ENCODE data around the gene INTS1.

Gene INTS1

DNA sequence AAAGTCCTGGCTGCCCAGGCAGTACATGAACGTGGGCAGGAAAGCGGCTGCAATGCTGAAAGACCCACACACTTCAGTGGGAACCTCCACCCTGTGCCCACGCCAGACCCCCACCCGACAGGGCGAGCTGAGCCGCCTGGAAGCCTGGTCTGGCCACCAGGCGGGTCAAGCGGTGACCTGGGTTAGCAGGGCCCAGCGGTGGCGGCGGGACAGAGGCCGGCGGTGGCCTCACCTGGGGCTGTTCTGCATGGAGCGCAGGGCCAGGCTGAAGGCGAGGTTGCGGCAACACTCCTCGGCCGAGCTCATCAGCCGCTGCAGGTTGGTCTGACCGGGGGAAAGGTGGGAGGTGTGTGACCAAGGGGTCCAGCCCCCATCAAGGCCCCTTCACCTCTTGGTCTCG, 33.3 kb downstream of the INTS1 start:
- TF ChIP-seq, protein P1, sequence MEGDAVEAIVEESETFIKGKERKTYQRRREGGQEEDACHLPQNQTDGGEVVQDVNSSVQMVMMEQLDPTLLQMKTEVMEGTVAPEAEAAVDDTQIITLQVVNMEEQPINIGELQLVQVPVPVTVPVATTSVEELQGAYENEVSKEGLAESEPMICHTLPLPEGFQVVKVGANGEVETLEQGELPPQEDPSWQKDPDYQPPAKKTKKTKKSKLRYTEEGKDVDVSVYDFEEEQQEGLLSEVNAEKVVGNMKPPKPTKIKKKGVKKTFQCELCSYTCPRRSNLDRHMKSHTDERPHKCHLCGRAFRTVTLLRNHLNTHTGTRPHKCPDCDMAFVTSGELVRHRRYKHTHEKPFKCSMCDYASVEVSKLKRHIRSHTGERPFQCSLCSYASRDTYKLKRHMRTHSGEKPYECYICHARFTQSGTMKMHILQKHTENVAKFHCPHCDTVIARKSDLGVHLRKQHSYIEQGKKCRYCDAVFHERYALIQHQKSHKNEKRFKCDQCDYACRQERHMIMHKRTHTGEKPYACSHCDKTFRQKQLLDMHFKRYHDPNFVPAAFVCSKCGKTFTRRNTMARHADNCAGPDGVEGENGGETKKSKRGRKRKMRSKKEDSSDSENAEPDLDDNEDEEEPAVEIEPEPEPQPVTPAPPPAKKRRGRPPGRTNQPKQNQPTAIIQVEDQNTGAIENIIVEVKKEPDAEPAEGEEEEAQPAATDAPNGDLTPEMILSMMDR (conservative IDR thresholded peaks at IDR 0.05): no peak
- no peak for TF ChIP-seq ZFX (IDR thresholded peaks at IDR 0.05)
- no peak overlapping the region for H3K27ac ChIP-seq

DNA sequence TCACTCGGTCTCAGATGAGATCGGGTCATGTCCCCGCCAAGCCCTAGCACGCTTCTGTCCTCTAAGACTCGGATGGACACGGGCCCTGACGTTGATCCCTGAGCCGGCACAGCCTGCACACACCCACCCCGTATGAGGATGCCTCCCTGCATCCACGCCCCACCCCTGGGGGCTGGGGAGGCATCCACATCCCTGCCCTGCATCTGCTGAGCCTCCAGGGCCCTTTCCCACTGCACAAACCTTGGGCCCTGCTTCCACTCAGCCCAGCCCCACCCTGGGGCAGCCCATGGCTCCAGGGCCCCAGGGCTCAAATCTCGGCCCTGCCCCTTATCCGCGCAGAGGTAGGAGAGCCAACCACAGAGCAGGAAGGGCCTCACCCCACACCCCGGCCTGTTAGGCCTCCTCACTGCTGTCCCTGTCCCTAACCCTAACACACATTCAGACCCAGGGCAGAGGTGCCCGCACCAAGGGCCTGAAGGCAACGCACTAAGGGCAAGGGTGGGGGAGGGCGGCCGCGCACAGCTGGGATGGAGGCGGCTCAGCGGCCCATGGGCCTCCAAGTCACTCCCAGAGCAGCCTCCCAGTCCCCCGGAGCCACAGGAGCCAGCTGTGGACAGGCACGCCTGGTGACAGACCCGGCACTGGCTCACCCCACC, 35.4 kb downstream of the INTS1 start:
- TF ChIP-seq, protein P1 (conservative IDR thresholded peaks at IDR 0.05): no peak
- no peak for TF ChIP-seq ZFX (IDR thresholded peaks at IDR 0.05)
- H3K27ac ChIP-seq: no peak overlapping the region

DNA sequence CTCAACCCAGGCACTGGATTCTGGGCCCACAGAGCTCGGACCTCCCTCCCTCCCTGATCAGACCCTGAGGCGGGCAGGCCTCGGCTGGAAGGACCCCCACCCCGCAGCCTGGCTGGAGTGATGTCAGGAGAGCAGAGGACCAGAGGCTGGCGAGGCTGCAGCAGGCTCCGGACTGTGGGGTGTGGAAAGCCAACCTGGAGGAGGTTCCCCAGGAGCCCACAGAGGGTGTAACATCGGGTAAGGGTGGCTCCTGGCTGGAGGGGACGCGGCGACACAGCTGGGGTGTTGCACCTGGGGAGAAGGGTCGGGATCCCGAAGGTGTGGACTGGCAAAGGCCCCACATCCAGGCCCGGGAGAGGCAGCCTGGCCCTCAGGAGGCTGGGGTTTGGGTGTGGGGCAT, 36.0 kb downstream of the INTS1 start:
- TF ChIP-seq ZFX (IDR thresholded peaks at IDR 0.05): no peak
- TF ChIP-seq, protein P1 (conservative IDR thresholded peaks at IDR 0.05): no peak
- H3K27ac ChIP-seq: no peak overlapping the region

DNA sequence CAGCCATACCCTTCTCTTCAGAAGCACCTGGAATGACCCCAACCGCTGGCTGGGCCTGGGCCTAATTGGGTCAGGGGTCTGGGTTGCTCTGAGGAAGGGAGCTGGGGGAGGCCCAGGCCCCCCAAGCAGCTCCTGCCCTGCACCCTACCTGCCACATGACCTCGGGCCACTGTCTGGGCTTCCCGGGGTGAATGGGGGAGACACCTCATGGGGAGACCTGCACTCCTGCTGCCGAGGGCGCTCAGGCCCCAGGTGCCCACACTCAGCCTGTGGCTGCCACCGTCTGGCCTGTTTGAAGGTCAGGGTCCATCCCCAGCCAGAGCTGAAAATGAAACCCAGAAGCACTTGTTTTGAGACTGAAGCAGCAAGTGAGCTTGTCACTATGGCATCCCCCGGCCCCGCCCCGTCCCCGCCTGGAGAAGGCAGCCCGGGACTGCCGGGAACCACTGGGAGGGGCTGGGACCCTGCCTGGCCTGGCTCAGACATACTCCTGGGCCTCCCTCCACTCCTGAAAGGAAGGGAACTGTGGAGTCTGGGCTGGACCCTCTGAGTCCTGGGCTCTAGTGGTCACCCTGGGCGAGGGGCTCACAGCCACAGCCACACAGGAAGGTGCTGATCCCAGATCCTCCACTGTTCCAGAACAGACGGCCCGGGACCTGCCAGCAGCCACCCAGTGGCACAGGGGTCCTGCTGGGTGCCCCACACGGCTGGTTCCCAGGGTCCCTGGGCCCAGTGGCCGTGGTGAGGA, 37.5 kb downstream of the INTS1 start:
- no peak for TF ChIP-seq ZFX (IDR thresholded peaks at IDR 0.05)
- TF ChIP-seq, protein P1 (conservative IDR thresholded peaks at IDR 0.05): no peak
- H3K27ac ChIP-seq: no peak overlapping the region

DNA sequence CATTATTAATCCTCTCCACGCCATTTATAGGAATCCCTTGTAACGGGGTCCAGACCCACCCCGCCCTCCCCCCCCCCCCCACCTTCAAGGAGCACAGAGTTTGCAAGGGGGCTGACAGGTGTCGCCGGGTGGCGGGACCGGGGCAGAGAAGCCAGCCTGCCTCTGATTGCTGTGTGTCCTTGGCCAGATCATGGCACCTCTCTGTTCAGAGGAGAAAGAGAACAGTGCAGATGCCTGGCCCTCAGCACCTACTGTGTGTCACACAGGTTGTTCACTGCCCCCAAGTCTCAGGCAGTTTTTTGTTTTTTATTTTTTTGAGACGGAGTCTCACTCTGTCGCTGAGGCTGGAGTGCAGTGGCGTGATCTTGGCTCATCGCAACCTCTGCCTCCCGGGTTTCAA, 39.5 kb downstream of the INTS1 start:
- TF ChIP-seq, protein P1 (conservative IDR thresholded peaks at IDR 0.05): no peak
- no peak for TF ChIP-seq ZFX (IDR thresholded peaks at IDR 0.05)
- H3K27ac ChIP-seq: no peak overlapping the region

DNA sequence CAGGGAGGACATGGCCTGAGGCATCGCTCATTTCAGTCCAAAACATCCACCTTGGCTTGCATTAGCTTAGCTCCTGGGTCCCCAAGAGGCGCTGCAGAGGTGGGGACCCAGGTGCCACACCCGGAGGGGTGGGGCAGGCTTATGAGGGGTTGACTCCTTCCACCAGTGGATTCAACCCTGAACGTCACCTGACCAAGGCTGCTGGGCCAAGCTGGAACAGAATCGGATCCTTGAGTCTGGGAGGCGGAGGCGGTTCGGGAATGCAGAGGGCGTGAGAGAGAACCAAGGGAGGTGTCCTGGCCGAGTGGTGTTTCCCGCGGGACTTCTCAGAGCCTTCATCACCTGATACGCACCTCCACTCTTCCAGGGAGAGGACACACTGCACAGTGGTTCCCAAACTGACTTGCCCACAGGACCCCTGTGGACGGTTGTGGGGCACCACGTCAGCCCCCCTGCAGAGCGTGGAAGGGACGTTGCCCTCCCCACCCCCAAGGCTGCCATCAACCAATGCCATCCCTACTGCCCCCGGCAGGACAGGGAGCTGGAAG, 40.4 kb downstream of the INTS1 start:
- H3K27ac ChIP-seq: no peak overlapping the region
- TF ChIP-seq, protein P1 (conservative IDR thresholded peaks at IDR 0.05): no peak
- TF ChIP-seq ZFX (IDR thresholded peaks at IDR 0.05): no peak

Data from C4-2B (cell line).